OCI-LY7 (cell line): Measurements from ENCODE around the gene FHL1.

Experiments used
- CTCF ChIP-seq: fragments of 200-600 bp; sonication (generic); conservative IDR thresholded peaks from 2 replicates; pipeline ENCODE4 v1.5.1; 2014; ENCODE audit warnings: mild to moderate bottlenecking, antibody characterized with exemption, low read length, moderate library complexity, mixed read lengths
- EZH2phosphoT487 ChIP-seq: fragments of 200-600 bp; sonication (generic); IDR thresholded peaks from 2 replicates; pipeline ENCODE4 v1.6.1; 2018; ENCODE audit warnings: low read depth, borderline replicate concordance, mild to moderate bottlenecking, mixed run types, antibody characterized with exemption, low read length, moderate library complexity, mixed read lengths

DNA sequence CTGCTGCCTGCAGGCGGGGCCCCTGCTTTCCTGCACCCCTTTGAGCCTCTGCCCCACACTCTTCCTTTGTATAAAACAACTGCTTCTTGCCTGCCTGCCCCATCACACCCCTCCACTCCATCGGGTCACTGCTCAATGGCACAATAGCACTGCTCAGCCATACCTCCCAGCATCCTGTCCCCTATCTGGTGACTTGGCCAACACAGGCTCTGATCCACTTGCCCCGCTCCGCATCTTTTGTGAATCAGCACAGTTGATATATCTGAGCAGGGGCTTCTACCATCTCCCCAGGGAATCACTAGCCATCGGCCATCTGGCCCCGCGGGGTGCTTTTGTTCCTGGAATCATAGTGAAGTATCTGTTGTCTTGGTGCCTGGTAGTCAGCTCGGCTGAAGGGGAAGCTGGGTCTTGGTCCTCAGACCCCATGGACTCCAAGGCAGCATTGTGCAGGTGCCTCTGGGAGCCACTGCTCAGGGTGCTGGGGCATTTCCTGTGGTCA, 58.6 kb downstream of the FHL1 start:
- TF ChIP-seq CTCF (no peak), EZH2phosphoT487 (no peak)
